HepG2 (cell line): Measurements from ENCODE around the gene SLC30A4. TPM values are rescaled to one million over a fixed set of nuclear protein-coding genes. Genes with fewer than 3 reads are reported as not detected.

Experiments used
- DPF2 ChIP-seq: sonication (generic); formaldehyde crosslinking; IDR thresholded peaks from 2 replicates; pipeline ENCODE4 v1.4.0; 2020; ENCODE audit warnings: mild to moderate bottlenecking, low read depth, missing genetic modification reagents, borderline replicate concordance
- EHMT2 ChIP-seq: fragments of 200-600 bp; sonication (generic); IDR thresholded peaks from 2 replicates; pipeline ENCODE4 v1.7.0; 2017; ENCODE audit warnings: antibody characterized with exemption, low read depth, low read length, borderline replicate concordance
- GATAD1 ChIP-seq: IDR thresholded peaks from 2 replicates; pipeline ENCODE4 v1.6.1; 2016; ENCODE audit warnings: missing genetic modification reagents, missing compliant biosample characterization
- GMEB2 ChIP-seq: IDR thresholded peaks from 2 replicates; pipeline ENCODE4 v1.6.1; 2016; ENCODE audit warnings: missing biosample characterization, missing genetic modification reagents, low read depth
- MYPOP ChIP-seq: sonication (generic); formaldehyde crosslinking; IDR thresholded peaks from 2 replicates; pipeline ENCODE4 v1.8.1; 2023; ENCODE audit warnings: mild to moderate bottlenecking, moderate library complexity, missing genetic modification reagents
- PRDM4 ChIP-seq: sonication (generic); formaldehyde crosslinking; IDR thresholded peaks from 2 replicates; pipeline ENCODE4 v1.9.0; 2021; ENCODE audit warnings: missing genetic modification reagents, borderline replicate concordance
- RBM39 ChIP-seq: fragments of 200-400 bp; formaldehyde crosslinking; IDR thresholded peaks from one replicate; pipeline ENCODE4 v1.6.1; 2018; ENCODE audit warnings: antibody characterized with exemption, mild to moderate bottlenecking, low read depth, low read length; ENCODE audit not compliant: poor library complexity, severe bottlenecking
- ZBTB25 ChIP-seq: IDR thresholded peaks from 2 replicates; pipeline ENCODE4 v1.6.1; 2018; ENCODE audit warnings: missing genetic modification reagents
- ZEB1 ChIP-seq: IDR thresholded peaks from 2 replicates; pipeline ENCODE4 v1.6.1; 2012; ENCODE audit warnings: mild to moderate bottlenecking, low read depth, inconsistent platforms; ENCODE audit not compliant: insufficient replicate concordance
- ZFP82 ChIP-seq: sonication (generic); formaldehyde crosslinking; IDR thresholded peaks from 2 replicates; pipeline ENCODE4 v1.5.1; 2020; ENCODE audit warnings: mild to moderate bottlenecking, missing genetic modification reagents, borderline replicate concordance
- ZNF468 ChIP-seq: sonication (generic); formaldehyde crosslinking; IDR thresholded peaks from 2 replicates; pipeline ENCODE4 v1.8.0; 2022; ENCODE audit warnings: mild to moderate bottlenecking, moderate library complexity, missing genetic modification reagents
- ZNF567 ChIP-seq: sonication (generic); formaldehyde crosslinking; IDR thresholded peaks from 2 replicates; pipeline ENCODE4 v1.8.1; 2023; ENCODE audit warnings: mild to moderate bottlenecking, missing genetic modification reagents, borderline replicate concordance
- ZNF570 ChIP-seq: sonication (generic); formaldehyde crosslinking; IDR thresholded peaks from 2 replicates; pipeline ENCODE4 v1.4.0; 2020; ENCODE audit warnings: mild to moderate bottlenecking, missing genetic modification reagents, borderline replicate concordance
- ZNF639 ChIP-seq: conservative IDR thresholded peaks from 2 replicates; pipeline ENCODE4 v1.6.1; 2018; ENCODE audit warnings: missing genetic modification reagents
- ZNF660 ChIP-seq: sonication (generic); formaldehyde crosslinking; IDR thresholded peaks from 2 replicates; pipeline ENCODE4 v1.5.1; 2020; ENCODE audit warnings: mild to moderate bottlenecking, low read depth, missing genetic modification reagents, borderline replicate concordance
- ZNF709 ChIP-seq: sonication (generic); formaldehyde crosslinking; IDR thresholded peaks from 2 replicates; pipeline ENCODE4 v1.5.0; 2020; ENCODE audit warnings: mild to moderate bottlenecking, missing genetic modification reagents
- ZSCAN20 ChIP-seq: sonication (generic); formaldehyde crosslinking; IDR thresholded peaks from 2 replicates; pipeline ENCODE4 v1.4.0; 2020; ENCODE audit warnings: missing genetic modification reagents, mild to moderate bottlenecking, borderline replicate concordance
- polyA plus RNA-seq, 8 experiments: library from polyadenylated mRNA; depleted of rRNA in 3 of 8; stranded (reverse) in 7 of 8; unstranded in 1 of 8; fragments of >200 nt; fragmentation: Illumina TruSeq in 4 of 8; extraction: Trizol in 4 of 8; gene quantifications; 2 replicates each; pipeline versions ENCODE4 v1.2.1 to v1.2.3, GENCODE V29; 2011 to 2016; ENCODE audit warnings: low read depth in 4 of 8, missing spikeins in 1 of 8, mixed read lengths in 1 of 8; ENCODE audit not compliant: insufficient read depth in 1 of 8
- total RNA-seq, 5 experiments: library from RNA; depleted of rRNA; stranded (reverse); fragments of >200 nt; fragmentation: Illumina TruSeq; extraction: Trizol; gene quantifications; 2 replicates each; pipeline ENCODE4 v1.2.3, GENCODE V29; 2016; ENCODE audit warnings: low read depth in 1 of 5

The SLC30A4 gene
- total and polyA plus RNA-seq, 2 of the 13 experiments (the other 11 are each of a cell fraction or from before 2014, with no cell fraction given): 0.01 to 0.04 TPM

- TF ChIP-seq ZNF567 (CRISPR knock-in tag) (no peak), EHMT2 (no peak), RBM39 (no peak), ZBTB25 (CRISPR knock-in tag) (no peak; the same call in 1 of the 2 replicates), PRDM4 (CRISPR knock-in tag) (no peak), ZNF570 (CRISPR knock-in tag) (no peak), ZFP82 (no peak), GMEB2 (CRISPR knock-in tag) (no peak), ZNF468 (CRISPR knock-in tag) (no peak), ZNF709 (CRISPR knock-in tag) (no peak), MYPOP (CRISPR knock-in tag) (no peak), DPF2 (no peak), ZSCAN20 (CRISPR knock-in tag) (no peak), ZNF639 (CRISPR knock-in tag) (no peak), ZEB1 (no peak), ZNF660 (CRISPR knock-in tag) (no peak), GATAD1 (CRISPR knock-in tag) (no peak)
These were observed 793 bp downstream of the SLC30A4 start (continued) for GRCh38 chr15:45521596-45522327.
